ENCODE results near the gene PRKD1.

DNA sequence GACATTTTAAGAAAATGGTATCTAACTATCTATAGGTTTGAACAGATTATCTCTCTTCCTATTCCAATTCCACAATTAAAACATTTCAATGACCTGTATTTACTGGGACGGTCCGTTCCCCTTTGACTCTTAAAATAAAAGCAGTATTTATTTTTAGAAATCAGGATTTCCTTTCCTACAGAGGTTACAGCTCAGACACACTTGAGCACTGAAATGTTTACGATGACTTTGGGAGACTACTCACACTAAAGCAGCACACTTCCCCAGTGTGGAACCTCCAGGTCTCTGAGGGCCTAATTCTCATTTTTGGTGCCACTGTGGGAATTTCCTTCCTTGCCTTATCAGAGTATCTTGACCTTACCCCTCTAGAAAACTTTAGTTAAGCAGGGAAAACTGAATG lies 181.8 kb downstream of the PRKD1 start:
- TF ChIP-seq, protein P1, sequence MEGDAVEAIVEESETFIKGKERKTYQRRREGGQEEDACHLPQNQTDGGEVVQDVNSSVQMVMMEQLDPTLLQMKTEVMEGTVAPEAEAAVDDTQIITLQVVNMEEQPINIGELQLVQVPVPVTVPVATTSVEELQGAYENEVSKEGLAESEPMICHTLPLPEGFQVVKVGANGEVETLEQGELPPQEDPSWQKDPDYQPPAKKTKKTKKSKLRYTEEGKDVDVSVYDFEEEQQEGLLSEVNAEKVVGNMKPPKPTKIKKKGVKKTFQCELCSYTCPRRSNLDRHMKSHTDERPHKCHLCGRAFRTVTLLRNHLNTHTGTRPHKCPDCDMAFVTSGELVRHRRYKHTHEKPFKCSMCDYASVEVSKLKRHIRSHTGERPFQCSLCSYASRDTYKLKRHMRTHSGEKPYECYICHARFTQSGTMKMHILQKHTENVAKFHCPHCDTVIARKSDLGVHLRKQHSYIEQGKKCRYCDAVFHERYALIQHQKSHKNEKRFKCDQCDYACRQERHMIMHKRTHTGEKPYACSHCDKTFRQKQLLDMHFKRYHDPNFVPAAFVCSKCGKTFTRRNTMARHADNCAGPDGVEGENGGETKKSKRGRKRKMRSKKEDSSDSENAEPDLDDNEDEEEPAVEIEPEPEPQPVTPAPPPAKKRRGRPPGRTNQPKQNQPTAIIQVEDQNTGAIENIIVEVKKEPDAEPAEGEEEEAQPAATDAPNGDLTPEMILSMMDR (IDR thresholded peaks at IDR 0.05; ENCODE audit: poor library complexity): no peak
- TF ChIP-seq EZH2 (IDR thresholded peaks at IDR 0.05; ENCODE audit: borderline replicate concordance): no peak

Measured in hepatocyte (in vitro differentiated cells).